Measurements from ENCODE around the gene PAX2. TPM values are rescaled to one million over a fixed set of nuclear protein-coding genes. Genes with fewer than 3 reads are reported as not detected.
A peak's percentile ranks its signal among the peaks of the same experiment; 100 is the strongest.

The PAX2 gene
- total RNA-seq, 4 donors from 2014 or later: not detected

GRCh38 chr10:100724531-100725027 lies 20.8 kb upstream of the PAX2 start:
- no peak overlapping the region for H3K4me3 ChIP-seq
- H3K36me3 ChIP-seq: no peaks in the 10 kb centered on the region
- 22% methylated on average over 6 of the region's 33 CpGs for WGBS
- peaks cover 98% of the 10 kb centered on the region for H3K27me3 ChIP-seq
- TF ChIP-seq POLR2A (IDR thresholded peaks at IDR 0.05) (no peak), CTCF (IDR thresholded peaks at IDR 0.05) (no peak), EP300 (IDR thresholded peaks at IDR 0.05) (no peak), POLR2AphosphoS5 (IDR thresholded peaks at IDR 0.05) (no peak)
- H3K27ac ChIP-seq: no peak overlapping the region
- DNase-seq (ENCODE audit: low spot score in 2 of 2): no peak
- no peaks in the 10 kb centered on the region for H3K9me3 ChIP-seq
- H3K4me1 ChIP-seq: peaks cover 17% of the 10 kb centered on the region

DNA sequence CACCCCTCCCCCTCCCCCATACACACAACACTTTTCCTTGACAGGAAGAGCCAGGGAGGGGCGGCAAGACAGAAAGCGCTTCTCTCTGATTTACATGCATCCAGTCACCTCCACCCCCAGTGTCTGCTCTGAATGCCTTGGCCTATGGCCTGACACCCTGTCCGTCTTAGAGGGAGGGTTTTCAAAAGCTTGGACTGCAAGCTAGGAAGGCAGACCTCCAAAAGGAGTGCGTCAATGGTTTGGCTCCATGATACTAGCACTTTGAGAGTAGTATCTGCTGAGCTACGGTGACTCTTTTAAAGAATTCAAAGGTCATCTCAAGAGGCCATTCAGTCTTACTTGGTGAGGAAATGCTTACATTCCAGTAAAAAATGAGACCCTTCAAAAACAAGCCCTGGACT lies 20.3 kb upstream of the PAX2 start:
- Histone ChIP-seq H3K27me3 (peaks cover 98% of the 10 kb centered on the region), H3K27ac (no peak overlapping the region), H3K4me1 (peaks cover 22% of the 10 kb centered on the region), H3K36me3 (no peaks in the 10 kb centered on the region), H3K4me3 (no peak overlapping the region), H3K9me3 (no peaks in the 10 kb centered on the region)
- 82% methylated on average over 5 of the region's 5 CpGs for WGBS
- DNase-seq (ENCODE audit: low spot score in 2 of 2): no peak
- TF ChIP-seq EP300 (IDR thresholded peaks at IDR 0.05) (no peak), CTCF (IDR thresholded peaks at IDR 0.05) (no peak), POLR2AphosphoS5 (IDR thresholded peaks at IDR 0.05) (no peak), POLR2A (IDR thresholded peaks at IDR 0.05) (no peak)

- WGBS: 100% methylated on average over 2 of the region's 2 CpGs
- Histone ChIP-seq H3K36me3 (no peaks in the 10 kb centered on the region), H3K27me3 (peaks cover 99% of the 10 kb centered on the region), H3K4me1 (peaks cover 31% of the 10 kb centered on the region), H3K27ac (no peak overlapping the region), H3K9me3 (no peaks in the 10 kb centered on the region), H3K4me3 (no peak overlapping the region)
- DNase-seq (ENCODE audit: low spot score in 2 of 2): no peak
- no peak for TF ChIP-seq EP300 (IDR thresholded peaks at IDR 0.05)
- no peak for TF ChIP-seq CTCF (IDR thresholded peaks at IDR 0.05)
- TF ChIP-seq POLR2AphosphoS5 (IDR thresholded peaks at IDR 0.05): no peak
- no peak for TF ChIP-seq POLR2A (IDR thresholded peaks at IDR 0.05)
Observed at GRCh38 chr10:100725869-100726426, 19.4 kb upstream of the PAX2 start.

DNA sequence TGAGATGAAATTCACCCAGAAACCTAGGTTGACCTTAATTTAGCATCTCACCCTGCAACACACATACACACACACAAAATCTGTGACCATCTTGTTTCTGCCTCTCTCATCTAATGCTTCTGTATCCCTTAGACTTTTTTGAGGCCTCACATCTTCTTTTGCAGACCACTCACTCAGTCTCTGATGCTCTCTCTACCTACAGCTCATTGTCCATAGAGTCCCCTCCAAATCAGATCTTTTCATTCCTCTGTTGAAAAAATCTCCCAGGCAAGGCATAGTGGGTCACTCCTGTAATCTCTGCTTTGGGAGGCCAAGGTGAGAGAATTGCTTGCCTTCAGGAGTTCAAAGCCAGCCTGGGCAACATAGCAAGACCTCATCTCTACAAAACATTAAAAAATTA lies 17.6 kb upstream of the PAX2 start:
- TF ChIP-seq POLR2A (IDR thresholded peaks at IDR 0.05) (no peak), EP300 (IDR thresholded peaks at IDR 0.05) (no peak), POLR2AphosphoS5 (IDR thresholded peaks at IDR 0.05) (no peak), CTCF (IDR thresholded peaks at IDR 0.05) (no peak)
- no peaks in the 10 kb centered on the region for H3K9me3 ChIP-seq
- no peak for DNase-seq (ENCODE audit: low spot score in 2 of 2)
- H3K36me3 ChIP-seq: no peaks in the 10 kb centered on the region
- H3K4me1 ChIP-seq: peaks cover 37% of the 10 kb centered on the region
- H3K27me3 ChIP-seq: peaks cover 100% of the 10 kb centered on the region
- H3K4me3 ChIP-seq: no peak overlapping the region
- H3K27ac ChIP-seq: no peak overlapping the region

GRCh38 chr10:100728928-100729861 lies 16.2 kb upstream of the PAX2 start:
- Histone ChIP-seq H3K4me3 (peak overlapping the region; percentile 31), H3K27me3 (peaks cover 100% of the 10 kb centered on the region), H3K36me3 (no peaks in the 10 kb centered on the region), H3K9me3 (no peaks in the 10 kb centered on the region), H3K27ac (no peak overlapping the region), H3K4me1 (peaks cover 35% of the 10 kb centered on the region)
- WGBS: 3% methylated on average over 42 of the region's 44 CpGs
- no peak for DNase-seq (ENCODE audit: low spot score in 2 of 2)
- peak in 1 of 2 donors; percentile 25 for TF ChIP-seq CTCF (IDR thresholded peaks at IDR 0.05)
- TF ChIP-seq POLR2AphosphoS5 (IDR thresholded peaks at IDR 0.05): no peak

Measured in suprapubic skin (tissue), 4 donors.